HepG2 (cell line): ENCODE measurements around the gene EEF1A1. TPM values are rescaled to one million over a fixed set of nuclear protein-coding genes. Genes with fewer than 3 reads are reported as not detected.

Experiments used
- CEBPB ChIP-seq: IDR thresholded peaks from 2 replicates; pipeline ENCODE4 v1.6.1; 2011; ENCODE audit warnings: low read depth, low read length, improper control_type of control experiment, borderline replicate concordance
- FOXJ3 ChIP-seq: sonication (generic); formaldehyde crosslinking; IDR thresholded peaks from 2 replicates; pipeline ENCODE4 v1.4.0; 2020; ENCODE audit warnings: missing genetic modification reagents, mild to moderate bottlenecking, borderline replicate concordance
- GLI4 ChIP-seq: sonication (generic); formaldehyde crosslinking; IDR thresholded peaks from 2 replicates; pipeline ENCODE4 v1.5.1; 2020; ENCODE audit warnings: missing genetic modification reagents, mild to moderate bottlenecking, moderate library complexity, borderline replicate concordance
- HOXA3 ChIP-seq: sonication (generic); formaldehyde crosslinking; IDR thresholded peaks from 2 replicates; pipeline ENCODE4 v1.5.0; 2020; ENCODE audit warnings: missing genetic modification reagents
- HOXA9 ChIP-seq: sonication (generic); formaldehyde crosslinking; IDR thresholded peaks from 2 replicates; pipeline ENCODE4 v1.8.1; 2022; ENCODE audit warnings: missing genetic modification reagents, mild to moderate bottlenecking, moderate library complexity, borderline replicate concordance
- KLF9 ChIP-seq: IDR thresholded peaks from 2 replicates; pipeline ENCODE4 v1.6.1; 2016; ENCODE audit warnings: low read depth
- MED1 ChIP-seq: sonication (generic); formaldehyde crosslinking; IDR thresholded peaks from 2 replicates; pipeline ENCODE4 v1.4.0; 2020; ENCODE audit warnings: missing genetic modification reagents
- NFKB2 ChIP-seq: sonication (generic); formaldehyde crosslinking; IDR thresholded peaks from 2 replicates; pipeline ENCODE4 v1.4.0; 2020; ENCODE audit warnings: missing genetic modification reagents, borderline replicate concordance
- SMAD1 ChIP-seq: sonication (generic); formaldehyde crosslinking; IDR thresholded peaks from 2 replicates; pipeline ENCODE4 v1.4.0; 2020; ENCODE audit warnings: missing genetic modification reagents, low read depth, mild to moderate bottlenecking, borderline replicate concordance
- ZBTB44 ChIP-seq: sonication (generic); formaldehyde crosslinking; IDR thresholded peaks from 2 replicates; pipeline ENCODE4 v1.4.0; 2020; ENCODE audit warnings: missing genetic modification reagents
- ZNF34 ChIP-seq: sonication (generic); formaldehyde crosslinking; IDR thresholded peaks from 2 replicates; pipeline ENCODE4 v1.4.0; 2020; ENCODE audit warnings: mild to moderate bottlenecking, missing genetic modification reagents, borderline replicate concordance
- ZNF451 ChIP-seq: sonication (generic); formaldehyde crosslinking; IDR thresholded peaks from 2 replicates; pipeline ENCODE4 v1.5.0; 2020; ENCODE audit warnings: mild to moderate bottlenecking, missing genetic modification reagents
- ZNF564 ChIP-seq: sonication (generic); formaldehyde crosslinking; IDR thresholded peaks from 2 replicates; pipeline ENCODE4 v1.8.1; 2023; ENCODE audit warnings: mild to moderate bottlenecking, missing genetic modification reagents
- ZNF678 ChIP-seq: sonication (generic); formaldehyde crosslinking; IDR thresholded peaks from 2 replicates; pipeline ENCODE4 v1.4.0; 2020; ENCODE audit warnings: mild to moderate bottlenecking, missing genetic modification reagents
- polyA plus RNA-seq, 8 experiments: library from polyadenylated mRNA; depleted of rRNA in 3 of 8; stranded (reverse) in 7 of 8; unstranded in 1 of 8; fragments of >200 nt; fragmentation: Illumina TruSeq in 4 of 8; extraction: Trizol in 4 of 8; gene quantifications; 2 replicates each; pipeline versions ENCODE4 v1.2.1 to v1.2.3, GENCODE V29; 2011 to 2016; ENCODE audit warnings: low read depth in 4 of 8, missing spikeins in 1 of 8, mixed read lengths in 1 of 8; ENCODE audit not compliant: insufficient read depth in 1 of 8
- total RNA-seq, 5 experiments: library from RNA; depleted of rRNA; stranded (reverse); fragments of >200 nt; fragmentation: Illumina TruSeq; extraction: Trizol; gene quantifications; 2 replicates each; pipeline ENCODE4 v1.2.3, GENCODE V29; 2016; ENCODE audit warnings: low read depth in 1 of 5
- TF ChIP-seq, protein P1 (sequence below): sonication (generic); formaldehyde crosslinking; IDR thresholded peaks from 2 replicates; pipeline ENCODE4 v1.4.0; 2020; ENCODE audit warnings: mild to moderate bottlenecking, missing genetic modification reagents
- TF ChIP-seq, protein P2 (sequence below): sonication (generic); formaldehyde crosslinking; IDR thresholded peaks from 2 replicates; pipeline ENCODE4 v1.5.1; 2020; ENCODE audit warnings: missing genetic modification reagents, mild to moderate bottlenecking, borderline replicate concordance
- TF ChIP-seq, protein P3 (sequence below): IDR thresholded peaks from 2 replicates; pipeline ENCODE4 v1.4.0; 2020; ENCODE audit warnings: mild to moderate bottlenecking, missing genetic modification reagents
- TF ChIP-seq, protein P4 (sequence below): sonication (generic); formaldehyde crosslinking; IDR thresholded peaks from 2 replicates; pipeline ENCODE4 v1.4.0; 2020; ENCODE audit warnings: mild to moderate bottlenecking, low read depth, missing genetic modification reagents

Gene EEF1A1
- total and polyA plus RNA-seq, 2 of the 13 experiments (the other 11 are each of a cell fraction or from before 2014, with no cell fraction given) = 13,726 to 17,172 TPM

GRCh38 chr6:73566954-73567591 lies 46.2 kb upstream of the EEF1A1 start (continued):
- TF ChIP-seq, protein P1, sequence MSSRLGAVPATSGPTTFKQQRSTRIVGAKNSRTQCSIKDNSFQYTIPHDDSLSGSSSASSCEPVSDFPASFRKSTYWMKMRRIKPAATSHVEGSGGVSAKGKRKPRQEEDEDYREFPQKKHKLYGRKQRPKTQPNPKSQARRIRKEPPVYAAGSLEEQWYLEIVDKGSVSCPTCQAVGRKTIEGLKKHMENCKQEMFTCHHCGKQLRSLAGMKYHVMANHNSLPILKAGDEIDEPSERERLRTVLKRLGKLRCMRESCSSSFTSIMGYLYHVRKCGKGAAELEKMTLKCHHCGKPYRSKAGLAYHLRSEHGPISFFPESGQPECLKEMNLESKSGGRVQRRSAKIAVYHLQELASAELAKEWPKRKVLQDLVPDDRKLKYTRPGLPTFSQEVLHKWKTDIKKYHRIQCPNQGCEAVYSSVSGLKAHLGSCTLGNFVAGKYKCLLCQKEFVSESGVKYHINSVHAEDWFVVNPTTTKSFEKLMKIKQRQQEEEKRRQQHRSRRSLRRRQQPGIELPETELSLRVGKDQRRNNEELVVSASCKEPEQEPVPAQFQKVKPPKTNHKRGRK (CRISPR knock-in tag) = no peak
- TF ChIP-seq KLF9 (no peak; the same call in 1 of the 2 replicates), FOXJ3 (peak; percentile 62; the same call in 1 of the 2 replicates), ZNF564 (CRISPR knock-in tag) (0 out of 2 replicates have a peak, but pooled peaks have one; percentile 58), ZNF678 (CRISPR knock-in tag) (no peak), ZNF34 (CRISPR knock-in tag) (no peak), ZNF451 (CRISPR knock-in tag) (no peak), GLI4 (no peak), HOXA9 (no peak), ZBTB44 (no peak), CEBPB (peak; percentile 99), NFKB2 (CRISPR knock-in tag) (peak; percentile 42; the same call in 1 of the 2 replicates), SMAD1 (CRISPR knock-in tag) (0 out of 2 replicates have a peak, but pooled peaks have one; percentile 34), HOXA3 (CRISPR knock-in tag) (peak; percentile 94), MED1 (CRISPR knock-in tag) (peak; percentile 94)
- TF ChIP-seq, protein P2, sequence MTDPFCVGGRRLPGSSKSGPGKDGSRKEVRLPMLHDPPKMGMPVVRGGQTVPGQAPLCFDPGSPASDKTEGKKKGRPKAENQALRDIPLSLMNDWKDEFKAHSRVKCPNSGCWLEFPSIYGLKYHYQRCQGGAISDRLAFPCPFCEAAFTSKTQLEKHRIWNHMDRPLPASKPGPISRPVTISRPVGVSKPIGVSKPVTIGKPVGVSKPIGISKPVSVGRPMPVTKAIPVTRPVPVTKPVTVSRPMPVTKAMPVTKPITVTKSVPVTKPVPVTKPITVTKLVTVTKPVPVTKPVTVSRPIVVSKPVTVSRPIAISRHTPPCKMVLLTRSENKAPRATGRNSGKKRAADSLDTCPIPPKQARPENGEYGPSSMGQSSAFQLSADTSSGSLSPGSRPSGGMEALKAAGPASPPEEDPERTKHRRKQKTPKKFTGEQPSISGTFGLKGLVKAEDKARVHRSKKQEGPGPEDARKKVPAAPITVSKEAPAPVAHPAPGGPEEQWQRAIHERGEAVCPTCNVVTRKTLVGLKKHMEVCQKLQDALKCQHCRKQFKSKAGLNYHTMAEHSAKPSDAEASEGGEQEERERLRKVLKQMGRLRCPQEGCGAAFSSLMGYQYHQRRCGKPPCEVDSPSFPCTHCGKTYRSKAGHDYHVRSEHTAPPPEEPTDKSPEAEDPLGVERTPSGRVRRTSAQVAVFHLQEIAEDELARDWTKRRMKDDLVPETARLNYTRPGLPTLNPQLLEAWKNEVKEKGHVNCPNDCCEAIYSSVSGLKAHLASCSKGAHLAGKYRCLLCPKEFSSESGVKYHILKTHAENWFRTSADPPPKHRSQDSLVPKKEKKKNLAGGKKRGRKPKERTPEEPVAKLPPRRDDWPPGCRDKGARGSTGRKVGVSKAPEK = 0 out of 2 replicates have a peak, but pooled peaks have one; percentile 11
- TF ChIP-seq, protein P3, sequence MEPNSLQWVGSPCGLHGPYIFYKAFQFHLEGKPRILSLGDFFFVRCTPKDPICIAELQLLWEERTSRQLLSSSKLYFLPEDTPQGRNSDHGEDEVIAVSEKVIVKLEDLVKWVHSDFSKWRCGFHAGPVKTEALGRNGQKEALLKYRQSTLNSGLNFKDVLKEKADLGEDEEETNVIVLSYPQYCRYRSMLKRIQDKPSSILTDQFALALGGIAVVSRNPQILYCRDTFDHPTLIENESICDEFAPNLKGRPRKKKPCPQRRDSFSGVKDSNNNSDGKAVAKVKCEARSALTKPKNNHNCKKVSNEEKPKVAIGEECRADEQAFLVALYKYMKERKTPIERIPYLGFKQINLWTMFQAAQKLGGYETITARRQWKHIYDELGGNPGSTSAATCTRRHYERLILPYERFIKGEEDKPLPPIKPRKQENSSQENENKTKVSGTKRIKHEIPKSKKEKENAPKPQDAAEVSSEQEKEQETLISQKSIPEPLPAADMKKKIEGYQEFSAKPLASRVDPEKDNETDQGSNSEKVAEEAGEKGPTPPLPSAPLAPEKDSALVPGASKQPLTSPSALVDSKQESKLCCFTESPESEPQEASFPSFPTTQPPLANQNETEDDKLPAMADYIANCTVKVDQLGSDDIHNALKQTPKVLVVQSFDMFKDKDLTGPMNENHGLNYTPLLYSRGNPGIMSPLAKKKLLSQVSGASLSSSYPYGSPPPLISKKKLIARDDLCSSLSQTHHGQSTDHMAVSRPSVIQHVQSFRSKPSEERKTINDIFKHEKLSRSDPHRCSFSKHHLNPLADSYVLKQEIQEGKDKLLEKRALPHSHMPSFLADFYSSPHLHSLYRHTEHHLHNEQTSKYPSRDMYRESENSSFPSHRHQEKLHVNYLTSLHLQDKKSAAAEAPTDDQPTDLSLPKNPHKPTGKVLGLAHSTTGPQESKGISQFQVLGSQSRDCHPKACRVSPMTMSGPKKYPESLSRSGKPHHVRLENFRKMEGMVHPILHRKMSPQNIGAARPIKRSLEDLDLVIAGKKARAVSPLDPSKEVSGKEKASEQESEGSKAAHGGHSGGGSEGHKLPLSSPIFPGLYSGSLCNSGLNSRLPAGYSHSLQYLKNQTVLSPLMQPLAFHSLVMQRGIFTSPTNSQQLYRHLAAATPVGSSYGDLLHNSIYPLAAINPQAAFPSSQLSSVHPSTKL (CRISPR knock-in tag) = peak; percentile 96
- TF ChIP-seq, protein P4, sequence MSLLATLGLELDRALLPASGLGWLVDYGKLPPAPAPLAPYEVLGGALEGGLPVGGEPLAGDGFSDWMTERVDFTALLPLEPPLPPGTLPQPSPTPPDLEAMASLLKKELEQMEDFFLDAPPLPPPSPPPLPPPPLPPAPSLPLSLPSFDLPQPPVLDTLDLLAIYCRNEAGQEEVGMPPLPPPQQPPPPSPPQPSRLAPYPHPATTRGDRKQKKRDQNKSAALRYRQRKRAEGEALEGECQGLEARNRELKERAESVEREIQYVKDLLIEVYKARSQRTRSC (CRISPR knock-in tag) = no peak
